Kidney (tissue), 14 donors: Measurements from ENCODE around the gene HS6ST1. TPM values are rescaled to one million over a fixed set of nuclear protein-coding genes. Genes with fewer than 3 reads are reported as not detected.
A peak's percentile ranks its signal among the peaks of the same experiment; 100 is the strongest.

Source experiments
- DNase-seq, 5 donors: peaks; one replicate each; pipeline ENCODE4 v3.0.0-alpha.2; 2013 to 2020
- FAIRE-seq: peaks from 2 replicates; lab custom pipeline; 2012; peaks lifted over from hg19 to GRCh38; lab: Jason Lieb, UNC
- H3K27ac ChIP-seq, 2 donors: one replicate each; pipeline ENCODE4 v1.7.0; 2013; ENCODE audit warnings: low read depth in 2 of 2, low read length in 2 of 2, inconsistent platforms in 1 of 2
- H3K27me3 ChIP-seq: one replicate; pipeline ENCODE4 v1.7.1; 2013; ENCODE audit warnings: low read length, inconsistent platforms; ENCODE audit not compliant: control insufficient read depth, insufficient read depth
- H3K36me3 ChIP-seq, 3 donors: one replicate each; pipeline versions ENCODE4 v1.7.0 to v1.7.1; 2013; ENCODE audit warnings: low read length in 3 of 3, control low read depth in 1 of 3, inconsistent platforms in 1 of 3; ENCODE audit not compliant: insufficient read depth in 3 of 3, control insufficient read depth in 2 of 3
- H3K4me1 ChIP-seq, 3 donors: one replicate each; pipeline versions ENCODE4 v1.7.0 to v1.7.1; 2013; ENCODE audit warnings: low read length in 3 of 3, inconsistent platforms in 1 of 3, low read depth in 1 of 3; ENCODE audit not compliant: control insufficient read depth in 2 of 3, insufficient read depth in 2 of 3
- H3K4me3 ChIP-seq, 3 donors: one replicate each; pipeline versions ENCODE4 v1.7.0 to v1.8.1; 2013; ENCODE audit warnings: low read length in 3 of 3, control low read depth in 1 of 3, inconsistent platforms in 1 of 3
- H3K9ac ChIP-seq, 3 donors: one replicate each; pipeline versions ENCODE4 v1.7.0 to v1.7.1; 2013; ENCODE audit warnings: low read length in 3 of 3, control low read depth in 1 of 3, inconsistent platforms in 1 of 3
- H3K9me3 ChIP-seq, 3 donors: one replicate each; pipeline versions ENCODE4 v1.7.0 to v1.7.1; 2013; ENCODE audit warnings: low read length in 3 of 3, control low read depth in 1 of 3, inconsistent platforms in 1 of 3; ENCODE audit not compliant: control insufficient read depth in 2 of 3, insufficient read depth in 1 of 3
- CTCF ChIP-seq: IDR thresholded peaks from 3 replicates; pipeline ENCODE4 v1.5.1; 2012; ENCODE audit warnings: mild to moderate bottlenecking, moderate library complexity, borderline replicate concordance; ENCODE audit not compliant: insufficient read depth; ENCODE audit errors: extremely low read depth
- intact Hi-C: fragments of 100-400 bp; cut with DNase I; formaldehyde crosslinking; loops from one replicate; pipeline ENCODE4 v1.11.1; 2022
- polyA plus RNA-seq: library from polyadenylated mRNA; stranded (reverse); fragments of 350-450 nt; fragmentation: Illumina TruSeq; extraction: RNeasy Lipid Tissue Mini Kit (QIAGEN cat#74804); gene quantifications from one replicate; pipeline ENCODE4 v1.2.3, GENCODE V29; 2014; ENCODE audit warnings: low read depth, low replicate concordance; ENCODE audit not compliant: insufficient read depth
- total RNA-seq: library from RNA; stranded (reverse); fragmentation: NEBNext Ultra II Directional; extraction: Animal tissue kit (Norgen Biotek cat#: 25700); gene quantifications from one replicate; pipeline ENCODE4 v1.2.1, GENCODE V29; 2021
- donor health status: control.
- donor health status: control.
- donor health status: control.
- donor health status: control.
- donor health status: control.
- donor health status: DM: yes; HTN: yes; CAD: no.
- donor health status: Normal renal cell carcinoma (clear cell type).

Gene HS6ST1
- total and polyA plus RNA-seq, 2 donors from 2014 or later: 49.6 to 73.9 TPM

GRCh38 chr2:128306931-128307460, 11.7 kb downstream of the HS6ST1 start:
- Histone ChIP-seq H3K36me3 (peaks cover 0 to 3% (median 0%) of the 10 kb centered on the region in 3 donors), H3K27me3 (no peaks in the 10 kb centered on the region), H3K4me3 (no peak overlapping the region), H3K9ac (no peak overlapping the region), H3K4me1 (peaks cover 0 to 87% (median 31%) of the 10 kb centered on the region in 3 donors), H3K9me3 (no peaks in the 10 kb centered on the region), H3K27ac (no peak overlapping the region)
- intact Hi-C loops: no loop called here
- TF ChIP-seq CTCF: no peak
- FAIRE-seq (no peak), DNase-seq (peak in 2 of 5 donors; percentile 51 to 64)

- no peaks in the 10 kb centered on the region for H3K27me3 ChIP-seq
- H3K36me3 ChIP-seq: peaks cover 0 to 3% (median 0%) of the 10 kb centered on the region in 3 donors
- peak; percentile 80 to 86 (median 82) for DNase-seq
- H3K9ac ChIP-seq: peak overlapping the region in 1 of 3 donors; percentile 65
- no peaks in the 10 kb centered on the region for H3K9me3 ChIP-seq
- intact Hi-C loops: no loop called here
- no peak for FAIRE-seq
- H3K27ac ChIP-seq: peak overlapping the region; percentile 76 to 82
- peaks cover 0 to 82% (median 31%) of the 10 kb centered on the region in 3 donors for H3K4me1 ChIP-seq
- H3K4me3 ChIP-seq: no peak overlapping the region
- no peak for TF ChIP-seq CTCF
Observed at GRCh38 chr2:128306081-128306930, 12.4 kb downstream of the HS6ST1 start.

GRCh38 chr2:128305555-128306080, 13.1 kb downstream of the HS6ST1 start:
- no peak overlapping the region for H3K4me3 ChIP-seq
- H3K9ac ChIP-seq: peak overlapping the region in 2 of 3 donors; percentile 3 to 65
- peaks cover 0 to 3% (median 0%) of the 10 kb centered on the region in 3 donors for H3K36me3 ChIP-seq
- no peak for FAIRE-seq
- peak overlapping the region; percentile 76 to 82 for H3K27ac ChIP-seq
- no peaks in the 10 kb centered on the region for H3K9me3 ChIP-seq
- DNase-seq: peak in 4 of 5 donors; percentile 67 to 76 (median 73)
- no peak for TF ChIP-seq CTCF
- H3K4me1 ChIP-seq: peaks cover 0 to 75% (median 31%) of the 10 kb centered on the region in 3 donors
- no peaks in the 10 kb centered on the region for H3K27me3 ChIP-seq
- intact Hi-C loops: no loop called here
